Subcutaneous adipose tissue (tissue), 4 donors: Measurements from ENCODE around the gene SNX9. TPM values are rescaled to one million over a fixed set of nuclear protein-coding genes. Genes with fewer than 3 reads are reported as not detected.

Source experiments
- CTCF ChIP-seq: fragments of 450-650 bp; IDR thresholded peaks from one replicate; pipeline ENCODE4 v1.5.1; 2016; ENCODE audit warnings: low read depth, mild to moderate bottlenecking, control low read depth, antibody characterized with exemption, moderate library complexity
- total RNA-seq, 4 donors: library from RNA; depleted of rRNA; stranded (reverse); fragments of >200 nt; gene quantifications; one replicate each; pipeline ENCODE4 v1.1.0, GENCODE V29; 2016

Gene SNX9
- total RNA-seq, 4 donors from 2014 or later, result 80.6 to 113 (median 94.1) TPM

GRCh38 chr6:157813191-157813590 is 9.9 kb upstream of the SNX9 start:
- no peak for TF ChIP-seq CTCF

DNA sequence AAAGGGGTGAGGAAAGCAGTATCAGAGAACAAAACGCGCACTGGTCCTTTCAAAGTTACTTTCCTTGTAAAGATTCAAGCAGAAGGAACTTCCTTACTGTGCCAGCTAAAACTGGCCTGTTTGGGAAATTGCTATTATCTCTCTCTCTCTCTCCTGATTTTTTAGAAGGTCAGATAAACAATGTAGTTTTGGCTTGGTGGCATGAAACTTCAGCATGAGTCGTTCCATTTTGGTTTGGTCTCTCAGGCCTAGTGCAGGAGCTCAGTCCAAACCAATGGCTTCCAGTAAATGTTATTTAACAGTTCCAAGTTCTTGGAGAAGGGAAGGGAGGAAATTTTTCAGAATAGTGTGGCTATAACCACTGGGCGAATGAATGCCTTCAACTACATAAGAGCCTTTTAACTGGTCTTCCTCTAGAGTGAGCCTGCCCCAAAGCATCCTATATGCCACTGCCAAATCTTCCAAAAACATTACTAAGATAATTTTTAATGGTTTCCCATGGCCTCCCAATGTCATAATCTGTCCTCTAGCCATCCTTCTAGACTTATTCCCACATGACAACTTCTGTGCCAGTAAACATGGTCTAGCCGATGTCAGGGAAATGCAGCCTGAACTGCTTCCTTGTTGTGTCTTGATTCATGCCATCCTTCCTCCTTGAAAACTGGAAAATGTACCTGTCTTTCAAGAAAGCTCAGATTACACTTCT is 9.1 kb upstream of the SNX9 start:
- TF ChIP-seq CTCF, result no peak

DNA sequence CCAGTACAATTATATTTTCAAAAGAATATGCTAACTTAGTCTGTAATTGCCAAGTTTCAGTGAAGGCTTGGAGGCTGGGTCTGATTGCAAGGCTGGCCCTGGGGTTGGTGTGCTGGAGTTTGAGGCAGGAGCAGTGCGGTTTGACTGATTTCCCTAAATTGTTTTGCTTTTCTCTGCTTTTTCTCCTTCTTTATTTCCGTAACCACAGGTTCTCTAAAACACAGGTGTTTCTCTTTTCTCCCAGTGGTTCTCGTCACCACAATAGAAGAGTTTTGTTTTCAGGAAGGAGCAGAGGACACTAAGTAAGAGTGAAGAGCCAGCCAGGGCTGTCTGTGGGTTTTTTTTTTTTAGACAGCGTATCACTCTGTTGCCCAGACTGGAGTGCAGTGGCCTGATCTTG is 8.2 kb upstream of the SNX9 start:
- TF ChIP-seq CTCF, result no peak

GRCh38 chr6:157821342-157822033 is 1.6 kb upstream of the SNX9 start:
- TF ChIP-seq CTCF, result no peak

GRCh38 chr6:157822245-157823000 is 623 bp upstream of the SNX9 start:
- no peak for TF ChIP-seq CTCF

DNA sequence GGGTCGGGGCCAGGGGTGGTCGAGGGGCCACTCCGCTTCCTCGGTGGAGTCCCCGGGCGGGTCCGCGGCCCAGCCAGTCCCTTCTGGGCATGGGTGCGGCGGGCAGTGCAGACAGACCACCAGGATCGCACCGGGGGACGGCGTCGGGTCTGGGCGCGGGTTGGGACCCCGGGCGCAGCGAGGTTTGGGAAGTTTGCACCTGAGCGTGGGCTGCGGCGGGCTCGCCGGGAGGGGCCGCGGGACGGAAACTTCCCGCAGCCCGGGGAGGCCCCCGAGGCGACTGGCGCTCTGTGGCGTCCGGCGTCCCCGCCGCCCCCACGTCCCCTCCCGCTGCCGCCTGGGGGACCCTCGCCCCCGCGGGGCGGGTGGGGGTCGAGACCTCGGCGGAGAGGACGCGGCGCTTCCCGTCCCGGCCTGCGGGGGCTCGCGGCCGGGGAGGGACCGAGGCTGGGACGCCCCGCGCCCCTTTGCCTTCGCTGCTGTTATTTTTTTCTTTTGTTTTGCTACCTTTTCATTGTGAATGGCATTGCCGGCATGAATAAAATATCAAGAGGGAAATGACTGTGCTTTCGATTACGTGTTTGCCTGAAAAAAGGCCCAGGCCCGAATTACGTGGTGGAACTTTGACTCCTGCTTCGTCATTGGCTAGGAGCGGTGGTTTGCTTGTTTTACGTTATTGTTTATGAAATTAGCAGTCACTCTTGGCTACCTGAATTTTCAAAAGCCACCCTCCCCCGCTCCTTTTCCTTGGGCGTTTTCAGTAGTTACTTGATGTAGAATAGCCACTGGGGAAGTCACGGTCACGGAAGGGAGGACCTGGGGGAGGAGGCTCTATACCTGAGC is 703 bp downstream of the SNX9 start:
- no peak for TF ChIP-seq CTCF
